HFFc6 (cell line): ENCODE results near the gene IFRD1. TPM values are rescaled to one million over a fixed set of nuclear protein-coding genes. Genes with fewer than 3 reads are reported as not detected.
A peak's percentile ranks its signal among the peaks of the same experiment; 100 is the strongest.

Source experiments
- DNase-seq: peaks from one replicate; pipeline ENCODE4 v3.0.0-alpha.2; 2018
- H3K27ac Mint-ChIP-seq: 2 replicates; pipeline ENCODE4 v1.8.0; 2020; ENCODE audit warnings: mild to moderate bottlenecking, mixed read lengths
- H3K27me3 Mint-ChIP-seq: 2 replicates; pipeline ENCODE4 v1.8.0; 2021; ENCODE audit warnings: mild to moderate bottlenecking, moderate library complexity, mixed read lengths; ENCODE audit not compliant: insufficient read depth
- H3K36me3 Mint-ChIP-seq: 2 replicates; pipeline ENCODE4 v1.8.0; 2021; ENCODE audit warnings: low read depth, mixed read lengths
- H3K4me1 Mint-ChIP-seq: 2 replicates; pipeline ENCODE4 v1.8.0; 2020; ENCODE audit warnings: low read depth, mixed read lengths
- H3K4me3 Mint-ChIP-seq: 2 replicates; pipeline ENCODE4 v1.8.0; 2020; ENCODE audit warnings: mild to moderate bottlenecking, moderate library complexity, mixed read lengths
- H3K9me3 Mint-ChIP-seq: 2 replicates; pipeline ENCODE4 v1.8.0; 2020; ENCODE audit warnings: mild to moderate bottlenecking, mixed read lengths
- CTCF ChIP-seq: fragments of 200-600 bp; sonication (generic); IDR thresholded peaks from 2 replicates; pipeline ENCODE4 v1.5.0; 2021; ENCODE audit warnings: antibody characterized with exemption, mild to moderate bottlenecking
- long read RNA-seq: library from polyadenylated mRNA; unstranded; transcript quantifications from one replicate; pipeline ENCODE4 v2.0.0, GENCODE V29; 2019
- total RNA-seq, 6 experiments: library from RNA; stranded (reverse); fragmentation: NEBNext Ultra II Directional; extraction: Animal tissue kit (Norgen Biotek cat#: 25700); gene quantifications; 2 replicates in 1 of 6; 3 replicates in 5 of 6; pipeline ENCODE4 v1.2.3, GENCODE V29; 2021

IFRD1 gene
- total RNA-seq, result 10 to 100 TPM; 25.4 to 30.0 (median 27.5) TPM
- long read RNA-seq, transcript IFRD1-202 (12 exons, 2,290 nt), result major isoform, 32 of 40 reads
- long read RNA-seq, partial matches to known transcripts, result 4 of 40 reads
- long read RNA-seq, other reads (novel, unspliced or antisense), result 3 of 40 reads

- Mint-ChIP-seq H3K9me3 (no peaks in the 10 kb centered on the region), H3K27me3 (peaks cover 9% of the 10 kb centered on the region), H3K36me3 (peaks cover 14% of the 10 kb centered on the region), H3K4me3 (peak within 1 kb of the TSS; percentile 93), H3K27ac (peak within 1 kb of the TSS; percentile 98), H3K4me1 (peaks cover 46% of the 10 kb centered on the region)
- TF ChIP-seq CTCF, result no peak
- DNase-seq, result peak; percentile 98
These were observed at the start of gene IFRD1 for GRCh38 chr7:112449902-112450806. TSS of gene IFRD1 (plus strand) at chr7:112450460. CDS start at chr7:112450689, 229 bp downstream.

- H3K4me3 Mint-ChIP-seq, result no peak overlapping the region
- H3K36me3 Mint-ChIP-seq, result no peaks in the 10 kb centered on the region
- no peak overlapping the region for H3K27ac Mint-ChIP-seq
- H3K9me3 Mint-ChIP-seq, result no peaks in the 10 kb centered on the region
- TF ChIP-seq CTCF, result no peak
- no peak for DNase-seq
- H3K27me3 Mint-ChIP-seq, result peaks cover 15% of the 10 kb centered on the region
- peaks cover 13% of the 10 kb centered on the region for H3K4me1 Mint-ChIP-seq
These were observed 45.9 kb upstream of the IFRD1 start for GRCh38 chr7:112404321-112404720.

- Mint-ChIP-seq H3K36me3 (no peaks in the 10 kb centered on the region), H3K27me3 (peaks cover 16% of the 10 kb centered on the region), H3K27ac (no peak overlapping the region), H3K4me1 (peaks cover 3% of the 10 kb centered on the region), H3K9me3 (no peaks in the 10 kb centered on the region), H3K4me3 (no peak overlapping the region)
- no peak for DNase-seq
- no peak for TF ChIP-seq CTCF
These were observed 45.0 kb upstream of the IFRD1 start for GRCh38 chr7:112405286-112405685.

GRCh38 chr7:112407261-112407660 is 43.0 kb upstream of the IFRD1 start:
- no peak overlapping the region for H3K27ac Mint-ChIP-seq
- no peaks in the 10 kb centered on the region for H3K9me3 Mint-ChIP-seq
- H3K27me3 Mint-ChIP-seq, result peaks cover 12% of the 10 kb centered on the region
- H3K36me3 Mint-ChIP-seq, result no peaks in the 10 kb centered on the region
- TF ChIP-seq CTCF, result no peak
- H3K4me1 Mint-ChIP-seq, result no peaks in the 10 kb centered on the region; the same call in 1 of the 2 replicates
- DNase-seq, result no peak
- H3K4me3 Mint-ChIP-seq, result no peak overlapping the region

GRCh38 chr7:112410092-112410491 is 40.2 kb upstream of the IFRD1 start:
- Mint-ChIP-seq H3K4me1 (peaks cover 5% of the 10 kb centered on the region), H3K4me3 (no peak overlapping the region), H3K27ac (no peak overlapping the region), H3K9me3 (no peaks in the 10 kb centered on the region), H3K36me3 (no peaks in the 10 kb centered on the region), H3K27me3 (peaks cover 9% of the 10 kb centered on the region)
- TF ChIP-seq CTCF, result no peak
- DNase-seq, result no peak
